ENCODE measurements around the gene PARP6.

- peak; percentile 84 to 94 for TF ChIP-seq EP300 (IDR thresholded peaks at IDR 0.05)
- peak; percentile 55 to 93 (median 80) for TF ChIP-seq CTCF (IDR thresholded peaks at IDR 0.05)
Measured at GRCh38 chr15:72272213-72272996, at the start of gene PARP6.
